Measurements from ENCODE around the gene SLC38A8. TPM values are rescaled to one million over a fixed set of nuclear protein-coding genes. Genes with fewer than 3 reads are reported as not detected.

SLC38A8 gene
- total RNA-seq, 1 donor from 2014 or later: not detected

GRCh38 chr16:84000989-84001642 is 41.5 kb downstream of the SLC38A8 start:
- DNase-seq (ENCODE audit: low read depth in 2 of 2): no peak

- no peak for DNase-seq (ENCODE audit: low read depth in 2 of 2)
Measured at GRCh38 chr16:83998091-83998490, 44.5 kb downstream of the SLC38A8 start.

- no peak for DNase-seq (ENCODE audit: low read depth in 2 of 2)
Measured at GRCh38 chr16:83996481-83997252, 45.9 kb downstream of the SLC38A8 start.

- peak in 1 of 2 donors; percentile 25 for DNase-seq (ENCODE audit: low read depth in 2 of 2)
Measured at GRCh38 chr16:83995754-83996153, 46.8 kb downstream of the SLC38A8 start.

- DNase-seq (ENCODE audit: low read depth in 2 of 2): no peak
Measured at GRCh38 chr16:83994703-83995102, 47.9 kb downstream of the SLC38A8 start.

- DNase-seq (ENCODE audit: low read depth in 2 of 2): peak in 1 of 2 donors; percentile 74
Measured at GRCh38 chr16:83994087-83994486, 48.5 kb downstream of the SLC38A8 start.

- DNase-seq (ENCODE audit: low read depth in 2 of 2): peak in 1 of 2 donors; percentile 16
Measured at GRCh38 chr16:83992624-83993023, 50.0 kb downstream of the SLC38A8 start.

GRCh38 chr16:83990492-83990891 is 52.1 kb downstream of the SLC38A8 start:
- no peak for DNase-seq (ENCODE audit: low read depth in 2 of 2)

- DNase-seq (ENCODE audit: low read depth in 2 of 2): no peak
Measured at GRCh38 chr16:83989300-83989699, 53.3 kb downstream of the SLC38A8 start.

GRCh38 chr16:83983491-83983890 is 59.1 kb downstream of the SLC38A8 start:
- no peak for DNase-seq (ENCODE audit: low read depth in 2 of 2)

GRCh38 chr16:83981799-83982198 is 60.8 kb downstream of the SLC38A8 start:
- DNase-seq (ENCODE audit: low read depth in 2 of 2): no peak

GRCh38 chr16:83980794-83981193 is 61.8 kb downstream of the SLC38A8 start:
- DNase-seq (ENCODE audit: low read depth in 2 of 2): no peak

GRCh38 chr16:83979441-83979840 is 63.2 kb downstream of the SLC38A8 start:
- no peak for DNase-seq (ENCODE audit: low read depth in 2 of 2)

GRCh38 chr16:83978401-83978904 is 64.1 kb downstream of the SLC38A8 start:
- no peak for DNase-seq (ENCODE audit: low read depth in 2 of 2)

GRCh38 chr16:83977056-83977815 is 65.4 kb downstream of the SLC38A8 start:
- no peak for DNase-seq (ENCODE audit: low read depth in 2 of 2)

- DNase-seq (ENCODE audit: low read depth in 2 of 2): no peak
Measured at GRCh38 chr16:83975590-83976260, 66.9 kb downstream of the SLC38A8 start.

- DNase-seq (ENCODE audit: low read depth in 2 of 2): no peak
Measured at GRCh38 chr16:83974475-83974874, 68.1 kb downstream of the SLC38A8 start.

- no peak for DNase-seq (ENCODE audit: low read depth in 2 of 2)
Measured at GRCh38 chr16:83973581-83974385, 68.8 kb downstream of the SLC38A8 start.

- DNase-seq (ENCODE audit: low read depth in 2 of 2): no peak
Measured at GRCh38 chr16:83973077-83973476, 69.5 kb downstream of the SLC38A8 start.

- no peak for DNase-seq (ENCODE audit: low read depth in 2 of 2)
Measured at GRCh38 chr16:83972256-83973008, 70.2 kb downstream of the SLC38A8 start.

Measured in lung microvascular endothelial cell (primary cell).